ENCODE results near the gene THRB. TPM values are rescaled to one million over a fixed set of nuclear protein-coding genes. Genes with fewer than 3 reads are reported as not detected.
A peak's percentile ranks its signal among the peaks of the same experiment; 100 is the strongest.

The THRB gene
- total and polyA plus RNA-seq, 9 of the 15 experiments (the other 6 are each of a cell fraction or from before 2014, with no cell fraction given) = 1.7 to 14.9 (median 6.9) TPM

DNA sequence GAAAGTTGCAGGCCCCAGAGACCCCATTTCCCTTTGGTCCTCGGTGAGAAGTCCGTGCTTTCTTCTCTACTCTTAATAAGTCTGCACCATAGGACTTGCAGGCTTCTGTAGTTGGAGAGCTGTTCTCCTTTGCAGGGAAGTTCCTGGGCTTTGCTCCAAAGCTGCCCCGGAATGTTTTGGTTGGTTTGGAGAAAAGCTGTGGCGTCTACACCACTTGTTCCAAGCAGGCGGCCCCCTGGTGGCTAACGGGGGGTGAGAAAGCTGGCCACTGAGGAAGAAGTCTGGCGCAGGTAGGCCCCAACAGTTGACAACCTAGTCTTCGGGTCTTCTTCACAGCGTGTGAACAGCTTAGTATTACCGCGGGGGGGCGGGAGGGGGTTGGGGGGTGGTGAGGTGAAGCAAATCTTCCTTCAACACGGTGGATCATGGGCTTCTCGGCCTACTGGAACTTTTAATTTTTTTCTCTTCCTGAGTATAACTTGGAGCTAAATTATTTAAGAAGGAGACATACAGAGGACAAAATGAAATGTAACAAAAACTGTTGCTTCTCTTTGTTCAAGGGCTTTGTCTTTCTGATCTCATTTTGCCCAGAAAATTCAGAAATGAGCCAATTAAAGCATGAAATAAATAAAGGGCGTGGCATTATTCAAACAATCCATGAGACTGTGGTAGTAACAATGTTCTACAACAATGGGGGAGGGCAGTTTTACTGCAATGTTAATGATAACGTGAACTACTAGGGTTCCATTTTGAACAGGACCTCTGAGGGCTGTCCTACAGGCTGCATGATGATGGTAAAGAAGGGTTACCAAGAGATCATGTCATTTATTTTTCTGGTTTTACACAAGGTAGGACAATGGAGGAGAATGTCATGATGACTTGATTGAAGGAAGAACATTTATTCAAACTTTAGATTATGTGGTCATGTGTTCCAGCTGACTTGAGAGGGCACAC, 2.2 kb upstream of the THRB start (continued):
- TF ChIP-seq ATF1 (CRISPR knock-in tag; IDR thresholded peaks at IDR 0.05) = no peak
- TF ChIP-seq ATF1 (tag; IDR thresholded peaks at IDR 0.05) = no peak
- TF ChIP-seq RB1 (IDR thresholded peaks at IDR 0.05; ENCODE audit: low read depth) = 0 out of 2 replicates have a peak, but pooled peaks have one; percentile 32
- TF ChIP-seq C11orf30 (IDR thresholded peaks at IDR 0.05; ENCODE audit: low read depth) = no peak
- peak; percentile 85 for TF ChIP-seq ZSCAN29 (IDR thresholded peaks at IDR 0.05)
- TF ChIP-seq, protein P1, sequence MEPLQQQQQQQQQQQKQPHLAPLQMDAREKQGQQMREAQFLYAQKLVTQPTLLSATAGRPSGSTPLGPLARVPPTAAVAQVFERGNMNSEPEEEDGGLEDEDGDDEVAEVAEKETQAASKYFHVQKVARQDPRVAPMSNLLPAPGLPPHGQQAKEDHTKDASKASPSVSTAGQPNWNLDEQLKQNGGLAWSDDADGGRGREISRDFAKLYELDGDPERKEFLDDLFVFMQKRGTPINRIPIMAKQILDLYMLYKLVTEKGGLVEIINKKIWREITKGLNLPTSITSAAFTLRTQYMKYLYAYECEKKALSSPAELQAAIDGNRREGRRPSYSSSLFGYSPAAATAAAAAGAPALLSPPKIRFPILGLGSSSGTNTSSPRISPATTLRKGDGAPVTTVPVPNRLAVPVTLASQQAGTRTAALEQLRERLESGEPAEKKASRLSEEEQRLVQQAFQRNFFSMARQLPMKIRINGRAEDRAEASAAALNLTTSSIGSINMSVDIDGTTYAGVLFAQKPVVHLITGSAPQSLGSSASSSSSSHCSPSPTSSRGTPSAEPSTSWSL (CRISPR knock-in tag; IDR thresholded peaks at IDR 0.05; ENCODE audit: borderline replicate concordance) = no peak
- TF ChIP-seq NONO (IDR thresholded peaks at IDR 0.05; ENCODE audit: low read depth in 2 of 2, low read length in 1 of 2) = no peak
- TF ChIP-seq TCFL5 (CRISPR knock-in tag; conservative IDR thresholded peaks at IDR 0.05) = no peak
- no peak for TF ChIP-seq GTF2F1 (IDR thresholded peaks at IDR 0.05; ENCODE audit: low read depth, low read length)
- no peak for TF ChIP-seq RBM15 (IDR thresholded peaks at IDR 0.05; ENCODE audit: insufficient read depth, low read length)
- TF ChIP-seq FOXK2 (conservative IDR thresholded peaks at IDR 0.05 in 1 of 2, IDR thresholded peaks at IDR 0.05 in 1 of 2; ENCODE audit: low read depth in 2 of 2) = no peak
- TF ChIP-seq, protein P2, sequence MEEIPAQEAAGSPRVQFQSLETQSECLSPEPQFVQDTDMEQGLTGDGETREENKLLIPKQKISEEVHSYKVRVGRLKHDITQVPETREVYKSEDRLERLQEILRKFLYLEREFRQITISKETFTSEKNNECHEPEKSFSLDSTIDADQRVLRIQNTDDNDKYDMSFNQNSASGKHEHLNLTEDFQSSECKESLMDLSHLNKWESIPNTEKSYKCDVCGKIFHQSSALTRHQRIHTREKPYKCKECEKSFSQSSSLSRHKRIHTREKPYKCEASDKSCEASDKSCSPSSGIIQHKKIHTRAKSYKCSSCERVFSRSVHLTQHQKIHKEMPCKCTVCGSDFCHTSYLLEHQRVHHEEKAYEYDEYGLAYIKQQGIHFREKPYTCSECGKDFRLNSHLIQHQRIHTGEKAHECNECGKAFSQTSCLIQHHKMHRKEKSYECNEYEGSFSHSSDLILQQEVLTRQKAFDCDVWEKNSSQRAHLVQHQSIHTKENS (CRISPR knock-in tag; IDR thresholded peaks at IDR 0.05) = no peak
- TF ChIP-seq TCF7 (IDR thresholded peaks at IDR 0.05; ENCODE audit: borderline replicate concordance) = no peak
- no peak for TF ChIP-seq POU5F1 (IDR thresholded peaks at IDR 0.05; ENCODE audit: borderline replicate concordance, low read depth, low read length, partially characterized antibody)
- peak; percentile 30 for TF ChIP-seq ZFP36 (IDR thresholded peaks at IDR 0.05; ENCODE audit: low read depth, low read length, partially characterized antibody)
- no peak for TF ChIP-seq PHTF2 (CRISPR knock-in tag; IDR thresholded peaks at IDR 0.05)
- TF ChIP-seq ARHGAP35 (IDR thresholded peaks at IDR 0.05; ENCODE audit: partially characterized antibody) = no peak
- TF ChIP-seq TEAD1 (CRISPR knock-in tag; IDR thresholded peaks at IDR 0.05) = 0 out of 4 replicates have a peak, but pooled peaks of 1 of the 2 experiments have one; percentile 14
- no peak for TF ChIP-seq NR4A1 (CRISPR knock-in tag; IDR thresholded peaks at IDR 0.05)
- TF ChIP-seq NR4A1 (tag; IDR thresholded peaks at IDR 0.05) = peak; percentile 97
- no peak for TF ChIP-seq ZNF232 (CRISPR knock-in tag; IDR thresholded peaks at IDR 0.05)
- no peak for TF ChIP-seq TFAM (CRISPR knock-in tag; conservative IDR thresholded peaks at IDR 0.05)
- TF ChIP-seq, protein P3, sequence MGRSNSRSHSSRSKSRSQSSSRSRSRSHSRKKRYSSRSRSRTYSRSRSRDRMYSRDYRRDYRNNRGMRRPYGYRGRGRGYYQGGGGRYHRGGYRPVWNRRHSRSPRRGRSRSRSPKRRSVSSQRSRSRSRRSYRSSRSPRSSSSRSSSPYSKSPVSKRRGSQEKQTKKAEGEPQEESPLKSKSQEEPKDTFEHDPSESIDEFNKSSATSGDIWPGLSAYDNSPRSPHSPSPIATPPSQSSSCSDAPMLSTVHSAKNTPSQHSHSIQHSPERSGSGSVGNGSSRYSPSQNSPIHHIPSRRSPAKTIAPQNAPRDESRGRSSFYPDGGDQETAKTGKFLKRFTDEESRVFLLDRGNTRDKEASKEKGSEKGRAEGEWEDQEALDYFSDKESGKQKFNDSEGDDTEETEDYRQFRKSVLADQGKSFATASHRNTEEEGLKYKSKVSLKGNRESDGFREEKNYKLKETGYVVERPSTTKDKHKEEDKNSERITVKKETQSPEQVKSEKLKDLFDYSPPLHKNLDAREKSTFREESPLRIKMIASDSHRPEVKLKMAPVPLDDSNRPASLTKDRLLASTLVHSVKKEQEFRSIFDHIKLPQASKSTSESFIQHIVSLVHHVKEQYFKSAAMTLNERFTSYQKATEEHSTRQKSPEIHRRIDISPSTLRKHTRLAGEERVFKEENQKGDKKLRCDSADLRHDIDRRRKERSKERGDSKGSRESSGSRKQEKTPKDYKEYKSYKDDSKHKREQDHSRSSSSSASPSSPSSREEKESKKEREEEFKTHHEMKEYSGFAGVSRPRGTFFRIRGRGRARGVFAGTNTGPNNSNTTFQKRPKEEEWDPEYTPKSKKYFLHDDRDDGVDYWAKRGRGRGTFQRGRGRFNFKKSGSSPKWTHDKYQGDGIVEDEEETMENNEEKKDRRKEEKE (IDR thresholded peaks at IDR 0.05; ENCODE audit: borderline replicate concordance in 1 of 2, control insufficient read depth in 1 of 2, low read depth in 2 of 2, low read length in 1 of 2) = no peak

Data from K562 (cell line).